K562 (cell line): ENCODE measurements around the gene CYB5D1. TPM values are rescaled to one million over a fixed set of nuclear protein-coding genes. Genes with fewer than 3 reads are reported as not detected.

Experiments
- ATF1 ChIP-seq, 2 experiments: fragments of 450-650 bp in 1 of 2; IDR thresholded peaks; 2 replicates each; pipeline ENCODE4 v1.6.1; 2016; ENCODE audit warnings: missing compliant biosample characterization in 1 of 2, missing genetic modification characterization in 1 of 2
- KLF13 ChIP-seq: fragments of 450-650 bp; IDR thresholded peaks from 2 replicates; pipeline ENCODE4 v1.6.1; 2016; ENCODE audit warnings: missing genetic modification characterization, low read depth, mild to moderate bottlenecking, missing compliant biosample characterization, moderate library complexity, borderline replicate concordance
- NCOR1 ChIP-seq: fragments of 450-650 bp; IDR thresholded peaks from 2 replicates; pipeline ENCODE4 v1.6.1; 2016; ENCODE audit warnings: mild to moderate bottlenecking, moderate library complexity
- NRF1 ChIP-seq, 2 experiments: fragments of 450-650 bp; IDR thresholded peaks in 1 of 2; conservative IDR thresholded peaks in 1 of 2; 2 replicates each; pipeline ENCODE4 v1.6.1; 2014; ENCODE audit warnings: mild to moderate bottlenecking in 2 of 2
- RB1 ChIP-seq: fragments of 450-650 bp; IDR thresholded peaks from 2 replicates; pipeline ENCODE4 v1.6.1; 2017; ENCODE audit warnings: low read depth, mild to moderate bottlenecking
- TAF1 ChIP-seq: IDR thresholded peaks from 2 replicates; pipeline ENCODE4 v1.6.1; 2011; ENCODE audit warnings: mild to moderate bottlenecking, low read length, moderate library complexity; ENCODE audit not compliant: insufficient read depth, control insufficient read depth, severe bottlenecking; ENCODE audit errors: extremely low read depth
- TCFL5 ChIP-seq: fragments of 250-450 bp; sonication (Bioruptor Pico); conservative IDR thresholded peaks from 2 replicates; pipeline ENCODE4 v1.6.1; 2021; ENCODE audit warnings: mild to moderate bottlenecking, moderate library complexity, matching md5 sums
- ZNF76 ChIP-seq: fragments of 250-450 bp; sonication (Bioruptor Pico); IDR thresholded peaks from 2 replicates; pipeline ENCODE4 v1.4.0; 2020; ENCODE audit warnings: mild to moderate bottlenecking, moderate library complexity, borderline replicate concordance
- polyA plus RNA-seq, 8 experiments: library from polyadenylated mRNA; depleted of rRNA in 4 of 8; stranded (reverse) in 5 of 8; unstranded in 3 of 8; fragments of >200 nt; fragmentation: Nextera tagmentation in 2 of 8; fragmentation: Illumina TruSeq in 1 of 8; extraction: Ambion mirVana in 2 of 8; extraction: Trizol in 1 of 8; gene quantifications; 2 replicates each; pipeline versions ENCODE4 v1.2.1 to v1.2.3, GENCODE V29; 2011 to 2014; ENCODE audit warnings: inconsistent platforms in 1 of 8, missing spikeins in 1 of 8
- total RNA-seq, 7 experiments: library from RNA; depleted of rRNA in 6 of 7; stranded (reverse); fragments of >200 nt in 6 of 7; fragmentation: Illumina TruSeq in 2 of 7; extraction: Trizol in 2 of 7; gene quantifications; 2 replicates each; pipeline versions ENCODE4 v1.2.1 to v1.2.3, GENCODE V29; 2011 to 2021; ENCODE audit warnings: low replicate concordance in 1 of 7
- TF ChIP-seq, protein P1 (sequence below): fragments of 450-650 bp; IDR thresholded peaks from 2 replicates; pipeline ENCODE4 v1.6.1; 2016
- TF ChIP-seq, protein P2 (sequence below): IDR thresholded peaks from 2 replicates; pipeline ENCODE4 v1.6.1; 2011; ENCODE audit not compliant: insufficient read length; ENCODE audit errors: extremely low read depth
- TF ChIP-seq, protein P3 (sequence below), 2 experiments: fragments of 450-650 bp; IDR thresholded peaks; 2 replicates each; pipeline ENCODE4 v1.6.1; 2016

The CYB5D1 gene
- total and polyA plus RNA-seq, 9 of the 15 experiments (the other 6 are each of a cell fraction or from before 2014, with no cell fraction given), result 2.4 to 7.9 (median 5.7) TPM

DNA sequence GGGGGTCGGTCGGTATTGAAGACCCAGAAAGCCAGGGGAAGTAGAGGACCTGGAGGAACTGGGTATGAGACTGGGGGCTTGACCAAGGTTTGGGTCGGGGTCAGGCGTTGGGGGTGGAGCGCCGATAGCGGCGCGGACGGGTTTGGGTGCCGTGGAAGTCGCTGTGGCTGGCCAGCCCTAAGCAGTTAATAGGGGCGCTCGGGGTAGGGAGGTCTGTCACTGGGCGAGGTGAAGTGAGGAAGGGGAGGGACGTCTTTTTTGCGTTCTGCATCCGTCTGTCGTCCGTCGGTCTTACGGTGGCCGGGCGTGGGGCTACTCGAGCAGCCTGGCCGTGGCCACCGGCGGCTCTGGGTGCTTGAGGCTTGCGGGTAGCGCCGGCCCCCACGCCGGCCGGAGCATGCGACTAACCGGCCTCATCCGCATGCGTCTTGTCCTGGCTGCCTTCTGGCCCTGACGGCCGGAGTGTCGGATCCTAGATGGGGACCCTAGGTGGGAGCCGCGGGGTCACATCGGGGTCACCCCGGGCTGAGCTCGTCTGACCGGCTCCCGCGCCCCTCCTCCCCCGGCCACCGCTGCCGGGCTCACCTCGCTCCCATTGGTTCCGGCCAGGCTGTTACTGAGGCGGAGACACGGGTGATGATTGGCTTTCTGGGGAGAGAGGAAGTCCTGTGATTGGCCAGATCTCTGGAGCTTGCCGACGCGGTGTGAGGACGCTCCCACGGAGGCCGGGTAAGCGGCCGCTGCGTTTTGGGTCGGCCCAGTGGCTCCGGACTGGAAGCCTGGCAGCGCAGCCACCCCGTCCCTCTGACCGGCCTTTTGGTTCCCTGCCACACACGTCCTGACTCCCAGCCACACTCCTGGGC, 13.3 kb upstream of the CYB5D1 start (continued):
- 0 out of 2 replicates have a peak, but pooled peaks have one; percentile 31 for TF ChIP-seq RB1
- TF ChIP-seq KLF13 (tag), result no peak
- TF ChIP-seq, protein P1, sequence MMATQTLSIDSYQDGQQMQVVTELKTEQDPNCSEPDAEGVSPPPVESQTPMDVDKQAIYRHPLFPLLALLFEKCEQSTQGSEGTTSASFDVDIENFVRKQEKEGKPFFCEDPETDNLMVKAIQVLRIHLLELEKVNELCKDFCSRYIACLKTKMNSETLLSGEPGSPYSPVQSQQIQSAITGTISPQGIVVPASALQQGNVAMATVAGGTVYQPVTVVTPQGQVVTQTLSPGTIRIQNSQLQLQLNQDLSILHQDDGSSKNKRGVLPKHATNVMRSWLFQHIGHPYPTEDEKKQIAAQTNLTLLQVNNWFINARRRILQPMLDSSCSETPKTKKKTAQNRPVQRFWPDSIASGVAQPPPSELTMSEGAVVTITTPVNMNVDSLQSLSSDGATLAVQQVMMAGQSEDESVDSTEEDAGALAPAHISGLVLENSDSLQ, result peak; percentile 19; the same call in 1 of the 2 replicates
- 0 out of 2 replicates have a peak, but pooled peaks have one; percentile 5 for TF ChIP-seq NCOR1
- TF ChIP-seq, protein P2, sequence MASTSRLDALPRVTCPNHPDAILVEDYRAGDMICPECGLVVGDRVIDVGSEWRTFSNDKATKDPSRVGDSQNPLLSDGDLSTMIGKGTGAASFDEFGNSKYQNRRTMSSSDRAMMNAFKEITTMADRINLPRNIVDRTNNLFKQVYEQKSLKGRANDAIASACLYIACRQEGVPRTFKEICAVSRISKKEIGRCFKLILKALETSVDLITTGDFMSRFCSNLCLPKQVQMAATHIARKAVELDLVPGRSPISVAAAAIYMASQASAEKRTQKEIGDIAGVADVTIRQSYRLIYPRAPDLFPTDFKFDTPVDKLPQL, result no peak
- TF ChIP-seq TAF1, result peak; percentile 40
- TF ChIP-seq, protein P3, sequence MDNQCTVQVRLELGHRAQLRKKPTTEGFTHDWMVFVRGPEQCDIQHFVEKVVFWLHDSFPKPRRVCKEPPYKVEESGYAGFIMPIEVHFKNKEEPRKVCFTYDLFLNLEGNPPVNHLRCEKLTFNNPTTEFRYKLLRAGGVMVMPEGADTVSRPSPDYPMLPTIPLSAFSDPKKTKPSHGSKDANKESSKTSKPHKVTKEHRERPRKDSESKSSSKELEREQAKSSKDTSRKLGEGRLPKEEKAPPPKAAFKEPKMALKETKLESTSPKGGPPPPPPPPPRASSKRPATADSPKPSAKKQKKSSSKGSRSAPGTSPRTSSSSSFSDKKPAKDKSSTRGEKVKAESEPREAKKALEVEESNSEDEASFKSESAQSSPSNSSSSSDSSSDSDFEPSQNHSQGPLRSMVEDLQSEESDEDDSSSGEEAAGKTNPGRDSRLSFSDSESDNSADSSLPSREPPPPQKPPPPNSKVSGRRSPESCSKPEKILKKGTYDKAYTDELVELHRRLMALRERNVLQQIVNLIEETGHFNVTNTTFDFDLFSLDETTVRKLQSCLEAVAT (IDR thresholded peaks at IDR 0.05), result peak in 1 of 2 experiments; percentile 23; a peak in 1 of 4 replicates
- no peak for TF ChIP-seq TCFL5 (CRISPR knock-in tag)
- no peak for TF ChIP-seq ZNF76
- TF ChIP-seq NRF1 (conservative IDR thresholded peaks at IDR 0.05 in 1 of 2, IDR thresholded peaks at IDR 0.05 in 1 of 2), result peak; percentile 38 to 51; a peak in 3 of 4 replicates
- TF ChIP-seq ATF1 (CRISPR knock-in tag; IDR thresholded peaks at IDR 0.05), result no peak
- peak; percentile 77 for TF ChIP-seq ATF1 (tag; IDR thresholded peaks at IDR 0.05)
